ENCODE measurements around the gene EFNA4.

EFNA4 gene

GRCh38 chr1:155063550-155064110, at the start of gene EFNA4:
TSS of gene EFNA4 (plus strand) at chr1:155063740. CDS start at chr1:155063824, 84 bp downstream.
- Histone ChIP-seq H3K4me1 (ENCODE audit: control insufficient read depth in 1 of 2, insufficient read depth in 2 of 2, low read length in 2 of 2) (peaks cover 32 to 46% of the 10 kb centered on the region in 2 donors), H3K27ac (ENCODE audit: low read depth, low read length) (peak within 1 kb of the TSS; percentile 93), H3K9ac (ENCODE audit: low read depth in 1 of 2, low read length in 2 of 2) (peak within 1 kb of the TSS; percentile 65 to 80)

GRCh38 chr1:155014709-155015508, 48.6 kb upstream of the EFNA4 start:
- Histone ChIP-seq H3K27me3 (ENCODE audit: control insufficient read depth in 1 of 2, insufficient read depth in 2 of 2, low read length in 2 of 2) (no peaks in the 10 kb centered on the region), H3K9ac (ENCODE audit: low read depth in 1 of 2, low read length in 2 of 2) (peak overlapping the region; percentile 1 to 69), H3K4me3 (ENCODE audit: low read depth in 1 of 2, low read length in 2 of 2) (no peak overlapping the region), H3K9me3 (ENCODE audit: control insufficient read depth in 1 of 2, low read length in 2 of 2) (no peaks in the 10 kb centered on the region), H3K27ac (ENCODE audit: low read depth, low read length) (no peak overlapping the region), H3K4me1 (ENCODE audit: control insufficient read depth in 1 of 2, insufficient read depth in 2 of 2, low read length in 2 of 2) (peaks cover 76 to 83% of the 10 kb centered on the region in 2 donors), H3K36me3 (ENCODE audit: control insufficient read depth in 1 of 2, insufficient read depth in 2 of 2, low read length in 2 of 2) (peaks cover 39 to 41% of the 10 kb centered on the region in 2 donors)

More at GRCh38 chr1:155063550-155064110, at the start of gene EFNA4:
- Histone ChIP-seq H3K4me3 (ENCODE audit: low read depth in 1 of 2, low read length in 2 of 2) (peak within 1 kb of the TSS; percentile 83), H3K36me3 (ENCODE audit: control insufficient read depth in 1 of 2, insufficient read depth in 2 of 2, low read length in 2 of 2) (peaks cover 0 to 27% of the 10 kb centered on the region in 2 donors), H3K27me3 (ENCODE audit: control insufficient read depth in 1 of 2, insufficient read depth in 2 of 2, low read length in 2 of 2) (no peaks in the 10 kb centered on the region), H3K9me3 (ENCODE audit: control insufficient read depth in 1 of 2, low read length in 2 of 2) (no peaks in the 10 kb centered on the region)

- Histone ChIP-seq H3K9ac (ENCODE audit: low read depth in 1 of 2, low read length in 2 of 2) (peak overlapping the region in 1 of 2 donors; percentile 69), H3K36me3 (ENCODE audit: control insufficient read depth in 1 of 2, insufficient read depth in 2 of 2, low read length in 2 of 2) (peaks cover 39 to 41% of the 10 kb centered on the region in 2 donors), H3K4me3 (ENCODE audit: low read depth in 1 of 2, low read length in 2 of 2) (no peak overlapping the region), H3K9me3 (ENCODE audit: control insufficient read depth in 1 of 2, low read length in 2 of 2) (no peaks in the 10 kb centered on the region), H3K4me1 (ENCODE audit: control insufficient read depth in 1 of 2, insufficient read depth in 2 of 2, low read length in 2 of 2) (peaks cover 70 to 76% of the 10 kb centered on the region in 2 donors), H3K27ac (ENCODE audit: low read depth, low read length) (no peak overlapping the region), H3K27me3 (ENCODE audit: control insufficient read depth in 1 of 2, insufficient read depth in 2 of 2, low read length in 2 of 2) (no peaks in the 10 kb centered on the region)
Observed at GRCh38 chr1:155015527-155016230, 47.9 kb upstream of the EFNA4 start.

- peaks cover 63 to 69% of the 10 kb centered on the region in 2 donors for H3K4me1 ChIP-seq (ENCODE audit: control insufficient read depth in 1 of 2, insufficient read depth in 2 of 2, low read length in 2 of 2)
- H3K9me3 ChIP-seq (ENCODE audit: control insufficient read depth in 1 of 2, low read length in 2 of 2): no peaks in the 10 kb centered on the region
- peak overlapping the region; percentile 82 for H3K27ac ChIP-seq (ENCODE audit: low read depth, low read length)
- peak overlapping the region; percentile 69 to 79 for H3K9ac ChIP-seq (ENCODE audit: low read depth in 1 of 2, low read length in 2 of 2)
- H3K4me3 ChIP-seq (ENCODE audit: low read depth in 1 of 2, low read length in 2 of 2): peak overlapping the region; percentile 43 to 60
- peaks cover 39 to 41% of the 10 kb centered on the region in 2 donors for H3K36me3 ChIP-seq (ENCODE audit: control insufficient read depth in 1 of 2, insufficient read depth in 2 of 2, low read length in 2 of 2)
- H3K27me3 ChIP-seq (ENCODE audit: control insufficient read depth in 1 of 2, insufficient read depth in 2 of 2, low read length in 2 of 2): no peaks in the 10 kb centered on the region
Observed at GRCh38 chr1:155016231-155016831, 47.2 kb upstream of the EFNA4 start.

GRCh38 chr1:155017041-155017945, 46.2 kb upstream of the EFNA4 start:
- peaks cover 53 to 61% of the 10 kb centered on the region in 2 donors for H3K4me1 ChIP-seq (ENCODE audit: control insufficient read depth in 1 of 2, insufficient read depth in 2 of 2, low read length in 2 of 2)

GRCh38 chr1:155017946-155018316, 45.6 kb upstream of the EFNA4 start:
- H3K27ac ChIP-seq (ENCODE audit: low read depth, low read length): peak overlapping the region; percentile 82
- H3K4me3 ChIP-seq (ENCODE audit: low read depth in 1 of 2, low read length in 2 of 2): peak overlapping the region; percentile 58 to 60
- H3K36me3 ChIP-seq (ENCODE audit: control insufficient read depth in 1 of 2, insufficient read depth in 2 of 2, low read length in 2 of 2): peaks cover 39 to 40% of the 10 kb centered on the region in 2 donors
- H3K4me1 ChIP-seq (ENCODE audit: control insufficient read depth in 1 of 2, insufficient read depth in 2 of 2, low read length in 2 of 2): peaks cover 52 to 58% of the 10 kb centered on the region in 2 donors
- H3K27me3 ChIP-seq (ENCODE audit: control insufficient read depth in 1 of 2, insufficient read depth in 2 of 2, low read length in 2 of 2): no peaks in the 10 kb centered on the region
- H3K9me3 ChIP-seq (ENCODE audit: control insufficient read depth in 1 of 2, low read length in 2 of 2): no peaks in the 10 kb centered on the region
- peak overlapping the region; percentile 36 to 79 for H3K9ac ChIP-seq (ENCODE audit: low read depth in 1 of 2, low read length in 2 of 2)

More at GRCh38 chr1:155017041-155017945, 46.2 kb upstream of the EFNA4 start:
- H3K9ac ChIP-seq (ENCODE audit: low read depth in 1 of 2, low read length in 2 of 2): peak overlapping the region; percentile 69 to 79
- H3K9me3 ChIP-seq (ENCODE audit: control insufficient read depth in 1 of 2, low read length in 2 of 2): no peaks in the 10 kb centered on the region
- H3K27ac ChIP-seq (ENCODE audit: low read depth, low read length): peak overlapping the region; percentile 82
- no peaks in the 10 kb centered on the region for H3K27me3 ChIP-seq (ENCODE audit: control insufficient read depth in 1 of 2, insufficient read depth in 2 of 2, low read length in 2 of 2)
- peak overlapping the region; percentile 58 to 60 for H3K4me3 ChIP-seq (ENCODE audit: low read depth in 1 of 2, low read length in 2 of 2)
- peaks cover 39 to 41% of the 10 kb centered on the region in 2 donors for H3K36me3 ChIP-seq (ENCODE audit: control insufficient read depth in 1 of 2, insufficient read depth in 2 of 2, low read length in 2 of 2)

- H3K4me3 ChIP-seq (ENCODE audit: low read depth in 1 of 2, low read length in 2 of 2): no peak overlapping the region
- H3K9me3 ChIP-seq (ENCODE audit: control insufficient read depth in 1 of 2, low read length in 2 of 2): no peaks in the 10 kb centered on the region
- no peak overlapping the region for H3K27ac ChIP-seq (ENCODE audit: low read depth, low read length)
- H3K4me1 ChIP-seq (ENCODE audit: control insufficient read depth in 1 of 2, insufficient read depth in 2 of 2, low read length in 2 of 2): peaks cover 51 to 54% of the 10 kb centered on the region in 2 donors
- H3K9ac ChIP-seq (ENCODE audit: low read depth in 1 of 2, low read length in 2 of 2): no peak overlapping the region
- H3K36me3 ChIP-seq (ENCODE audit: control insufficient read depth in 1 of 2, insufficient read depth in 2 of 2, low read length in 2 of 2): peaks cover 35 to 39% of the 10 kb centered on the region in 2 donors
- H3K27me3 ChIP-seq (ENCODE audit: control insufficient read depth in 1 of 2, insufficient read depth in 2 of 2, low read length in 2 of 2): no peaks in the 10 kb centered on the region
Observed at GRCh38 chr1:155018617-155019348, 44.8 kb upstream of the EFNA4 start.

- H3K27ac ChIP-seq (ENCODE audit: low read depth, low read length): no peak overlapping the region
- H3K9ac ChIP-seq (ENCODE audit: low read depth in 1 of 2, low read length in 2 of 2): no peak overlapping the region
- no peak overlapping the region for H3K4me3 ChIP-seq (ENCODE audit: low read depth in 1 of 2, low read length in 2 of 2)
- H3K27me3 ChIP-seq (ENCODE audit: control insufficient read depth in 1 of 2, insufficient read depth in 2 of 2, low read length in 2 of 2): no peaks in the 10 kb centered on the region
- H3K4me1 ChIP-seq (ENCODE audit: control insufficient read depth in 1 of 2, insufficient read depth in 2 of 2, low read length in 2 of 2): peaks cover 42 to 46% of the 10 kb centered on the region in 2 donors
- H3K36me3 ChIP-seq (ENCODE audit: control insufficient read depth in 1 of 2, insufficient read depth in 2 of 2, low read length in 2 of 2): peaks cover 27 to 31% of the 10 kb centered on the region in 2 donors
- H3K9me3 ChIP-seq (ENCODE audit: control insufficient read depth in 1 of 2, low read length in 2 of 2): no peaks in the 10 kb centered on the region
Observed at GRCh38 chr1:155019377-155020245, 43.9 kb upstream of the EFNA4 start.

All from duodenal mucosa (tissue), 2 donors.